Hindlimb muscle (tissue), 1 donor: ENCODE measurements around the gene HSD3B7. TPM values are rescaled to one million over a fixed set of nuclear protein-coding genes. Genes with fewer than 3 reads are reported as not detected.
"Not testable (repeated sequence)": the region's sequence is repeated elsewhere in the genome, so short reads cannot be mapped to it uniquely, and the experiment has no call there.

ENCODE experiments used
- DNase-seq: peaks from one replicate; pipeline ENCODE4 v3.0.0-alpha.2; 2013
- polyA plus RNA-seq: library from polyadenylated mRNA; unstranded; fragments of 120-200 nt; gene quantifications from one replicate; pipeline ENCODE4 v1.2.1, GENCODE V29; 2013; ENCODE audit not compliant: insufficient read length

HSD3B7 gene
- polyA plus RNA-seq, 1 donor, result 12.6 TPM

DNA sequence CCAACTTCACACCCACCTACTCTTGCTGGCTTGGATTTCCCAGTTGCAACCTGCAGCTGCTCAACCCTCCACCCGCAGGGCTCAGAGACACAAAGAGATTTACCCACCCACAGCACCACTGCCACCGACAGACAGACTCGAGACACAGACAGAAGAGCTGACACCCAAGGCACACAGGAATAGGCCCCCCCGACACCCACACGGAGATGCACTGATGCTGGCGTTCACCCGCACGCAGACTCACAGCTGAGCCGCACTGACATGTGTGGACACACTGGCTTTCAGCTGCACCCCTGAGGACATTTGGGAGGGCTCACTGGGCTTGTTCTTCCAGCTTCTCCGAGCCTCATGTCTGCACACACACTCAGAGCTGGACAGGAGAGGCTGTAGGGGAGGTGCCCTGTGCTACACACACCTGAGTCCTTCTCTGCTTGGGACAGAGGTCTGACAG is 17.3 kb downstream of the HSD3B7 start:
- no peak for DNase-seq

DNA sequence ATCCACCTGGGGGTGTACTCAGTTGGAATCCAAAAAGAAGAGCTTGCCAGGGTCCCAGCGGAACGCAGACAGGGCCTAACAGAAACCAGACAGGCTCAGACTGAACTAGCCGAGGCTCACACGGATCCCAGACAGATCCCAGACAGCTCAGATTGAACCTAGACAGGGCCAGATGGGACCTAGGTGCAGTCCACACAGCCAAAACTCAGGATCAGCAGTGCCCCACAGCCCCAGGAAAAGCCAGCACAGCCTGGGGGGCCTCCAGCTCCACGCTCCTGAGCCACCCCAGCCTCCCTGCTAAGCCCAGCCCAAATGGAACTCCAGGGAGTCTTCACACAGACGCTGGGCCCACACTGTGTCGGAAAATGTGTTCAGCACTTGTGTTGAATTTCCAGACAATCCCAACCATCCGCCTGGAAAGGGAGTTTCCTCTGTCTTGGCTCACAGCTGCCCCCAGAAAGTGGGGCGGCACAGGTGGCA is 17.9 kb downstream of the HSD3B7 start:
- DNase-seq, result no peak

DNA sequence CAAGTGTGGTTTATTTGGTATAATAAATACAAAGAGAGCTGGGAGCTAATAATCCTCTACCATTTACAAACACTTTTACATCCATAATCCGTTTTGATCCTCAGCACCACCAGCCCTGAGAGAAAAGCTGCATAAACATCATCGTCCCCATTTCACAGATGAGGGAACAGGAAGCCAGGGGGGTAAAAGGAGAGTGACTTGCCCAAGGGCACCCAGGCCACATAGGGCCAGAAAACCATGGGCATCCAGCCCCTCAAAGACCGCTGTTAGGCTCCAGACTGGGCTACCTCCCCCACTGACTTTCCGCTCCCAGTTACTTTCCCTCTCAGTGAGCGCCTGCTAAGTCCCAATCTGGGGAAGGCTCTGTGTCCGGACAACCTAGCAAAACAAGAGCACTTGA is 18.7 kb downstream of the HSD3B7 start:
- DNase-seq, result no peak

DNA sequence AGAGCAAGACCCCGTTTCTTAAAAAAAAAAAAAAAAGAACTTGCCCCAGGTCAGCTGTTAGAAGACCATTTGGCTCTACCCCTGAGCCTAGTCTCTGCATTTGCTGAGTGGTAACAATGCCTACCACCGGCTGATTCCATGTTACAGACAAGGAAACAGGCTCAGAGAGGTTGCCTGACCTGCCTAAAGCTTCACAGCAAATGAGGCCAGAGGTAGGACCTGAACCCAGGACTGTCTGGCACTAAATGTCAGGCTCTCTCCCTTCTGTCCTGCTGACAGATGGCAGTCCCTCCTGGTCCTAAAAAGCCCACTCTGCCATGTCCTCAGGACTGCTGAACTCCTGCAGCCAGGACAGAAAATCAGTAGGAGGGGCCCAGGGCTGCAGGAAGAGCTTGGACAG is 19.7 kb downstream of the HSD3B7 start:
- DNase-seq, result no peak

DNA sequence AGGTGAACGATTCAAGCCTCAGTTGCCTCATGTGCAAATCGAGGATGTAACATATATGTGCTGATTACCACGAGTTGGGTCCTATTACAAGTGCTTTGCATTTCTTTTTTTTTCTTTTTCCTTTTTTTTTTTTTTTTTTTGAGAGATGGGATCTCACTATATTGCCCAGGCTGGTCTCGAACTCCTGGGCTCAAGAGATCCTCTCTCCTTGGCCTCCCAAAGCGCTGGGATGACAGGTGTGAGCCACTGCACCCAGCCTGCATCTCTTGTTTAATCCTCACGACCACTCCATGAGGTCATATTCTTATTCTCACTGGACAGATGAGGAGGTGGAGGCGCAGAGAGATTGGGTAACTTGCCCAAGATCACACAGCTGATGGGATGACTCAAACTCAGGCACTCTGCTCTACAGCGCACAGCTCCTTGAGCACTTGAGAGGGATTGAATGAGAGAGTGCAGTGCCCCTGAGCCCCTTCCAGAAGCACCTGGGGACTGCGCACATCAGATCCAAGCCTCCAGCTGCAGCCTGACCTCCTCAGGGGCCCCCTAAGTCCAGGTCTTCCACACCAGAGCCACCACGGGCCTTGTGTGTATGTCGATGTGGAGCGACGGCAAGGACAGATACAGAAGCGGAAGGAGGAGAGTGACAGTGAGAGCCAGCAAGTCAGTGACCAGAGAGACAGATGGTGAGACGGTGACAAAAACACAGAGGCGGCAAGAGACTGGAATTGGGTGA is 20.5 kb downstream of the HSD3B7 start:
- no peak for DNase-seq

DNA sequence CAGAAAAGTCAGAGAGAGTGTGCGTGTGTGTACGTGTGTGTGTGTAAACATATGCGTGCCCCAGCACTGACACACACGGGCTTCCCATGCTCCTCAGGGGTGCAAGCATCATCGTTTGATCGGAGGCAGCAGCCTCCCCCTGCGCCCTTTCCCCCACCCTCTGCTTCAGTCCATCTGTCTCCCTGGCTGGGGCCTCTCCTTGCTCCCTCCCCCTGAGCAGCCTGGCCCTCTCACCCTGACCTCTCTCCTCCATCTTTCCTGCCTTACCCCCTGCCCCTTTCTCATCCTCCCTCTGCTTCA is 21.0 kb downstream of the HSD3B7 start:
- DNase-seq, result no peak

DNA sequence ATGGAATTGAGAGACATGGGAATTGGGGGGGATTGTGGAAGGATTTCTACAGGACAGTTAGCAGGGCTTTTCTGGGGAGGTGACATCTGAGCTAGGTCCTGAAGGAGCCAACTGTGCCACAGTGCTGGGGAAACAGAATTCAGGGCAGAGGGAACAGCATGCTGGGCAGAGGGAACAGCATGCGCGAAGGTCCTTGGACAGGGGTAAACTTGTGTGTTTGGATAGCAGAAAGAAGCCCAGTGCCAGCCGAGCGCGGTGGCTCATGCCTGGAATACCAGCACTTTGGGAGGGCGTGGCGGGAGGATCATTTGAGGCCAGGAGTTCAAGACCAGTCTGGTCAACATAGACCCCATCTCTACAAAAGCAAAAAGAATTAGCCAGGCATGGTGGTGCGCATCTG is 21.6 kb downstream of the HSD3B7 start:
- DNase-seq, result no peak

DNA sequence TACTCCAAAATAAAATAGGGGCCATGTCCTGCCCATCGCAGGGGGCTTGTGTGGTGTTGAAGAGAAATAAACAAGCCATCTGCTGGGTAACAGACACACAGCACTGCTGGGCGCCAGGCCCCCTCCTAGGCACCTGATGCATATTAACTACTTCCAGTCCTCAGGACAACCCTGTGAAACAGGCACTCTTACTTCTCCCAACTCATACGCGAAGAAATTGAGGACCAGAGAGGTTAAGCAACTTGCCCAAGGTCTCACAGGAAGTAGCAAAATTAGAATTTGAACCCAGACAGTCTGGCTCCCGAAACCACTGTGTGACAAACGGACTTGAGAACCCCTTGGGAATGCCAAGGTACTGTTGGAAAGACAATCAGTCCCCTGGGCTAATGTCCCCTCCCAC is 22.7 kb downstream of the HSD3B7 start:
- DNase-seq, result no peak

DNA sequence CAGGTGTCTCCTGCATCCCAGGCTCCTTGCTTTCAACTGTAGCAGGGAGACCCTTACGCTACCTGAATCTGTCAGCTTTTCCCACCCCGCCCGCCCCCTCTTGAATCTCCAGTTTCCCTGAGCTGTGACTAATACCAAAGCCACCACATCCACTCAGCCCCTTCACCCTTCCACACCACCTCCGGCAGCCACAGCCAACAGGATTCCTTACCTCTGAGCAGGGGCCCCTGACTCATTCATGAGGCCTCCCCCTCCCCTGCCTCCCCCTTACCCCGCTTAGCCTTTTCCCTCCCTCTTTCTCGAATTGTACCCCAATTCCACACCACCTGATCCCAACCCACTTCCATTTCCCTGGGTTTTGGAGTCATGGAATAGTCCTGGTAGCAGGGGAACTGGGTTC is 23.1 kb downstream of the HSD3B7 start:
- DNase-seq, result no peak

DNA sequence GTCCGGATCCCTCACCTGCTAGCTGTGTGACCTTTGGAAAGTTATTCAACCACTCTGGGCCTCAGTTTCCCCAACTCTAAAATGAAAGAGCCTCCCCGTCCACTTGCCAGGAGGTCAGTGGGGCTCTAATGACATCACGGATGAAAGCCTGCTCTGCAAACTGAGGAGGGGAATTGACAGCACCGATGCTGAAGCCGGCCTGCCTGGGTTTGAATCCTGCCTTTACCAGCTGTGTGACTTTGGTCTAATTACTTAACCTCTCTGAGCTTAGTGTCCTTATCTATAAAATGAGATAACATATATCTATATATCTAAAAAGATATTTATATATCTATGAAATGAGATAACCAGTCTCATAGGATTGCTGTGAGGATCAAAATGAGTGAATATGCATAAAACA is 23.5 kb downstream of the HSD3B7 start:
- no peak for DNase-seq

DNA sequence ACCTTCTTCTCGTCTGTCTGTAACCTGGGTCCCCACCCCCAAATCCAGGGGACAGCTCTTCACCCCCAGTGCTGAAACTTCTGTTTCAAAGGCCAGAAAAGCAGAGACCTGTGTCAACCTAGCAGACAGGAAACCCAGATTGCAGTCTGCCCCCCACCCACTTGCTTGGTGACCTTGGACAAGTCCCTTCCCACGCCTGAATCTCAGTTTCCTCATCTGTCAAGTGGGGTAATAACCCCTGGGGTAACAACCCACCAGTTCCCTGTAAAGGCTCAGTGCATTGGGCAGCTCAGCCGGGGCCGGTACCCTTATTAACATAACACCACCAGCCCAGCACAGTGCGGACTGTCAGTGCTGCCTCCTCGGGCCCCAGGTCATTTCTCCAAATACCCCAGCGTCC is 24.1 kb downstream of the HSD3B7 start:
- no peak for DNase-seq

DNA sequence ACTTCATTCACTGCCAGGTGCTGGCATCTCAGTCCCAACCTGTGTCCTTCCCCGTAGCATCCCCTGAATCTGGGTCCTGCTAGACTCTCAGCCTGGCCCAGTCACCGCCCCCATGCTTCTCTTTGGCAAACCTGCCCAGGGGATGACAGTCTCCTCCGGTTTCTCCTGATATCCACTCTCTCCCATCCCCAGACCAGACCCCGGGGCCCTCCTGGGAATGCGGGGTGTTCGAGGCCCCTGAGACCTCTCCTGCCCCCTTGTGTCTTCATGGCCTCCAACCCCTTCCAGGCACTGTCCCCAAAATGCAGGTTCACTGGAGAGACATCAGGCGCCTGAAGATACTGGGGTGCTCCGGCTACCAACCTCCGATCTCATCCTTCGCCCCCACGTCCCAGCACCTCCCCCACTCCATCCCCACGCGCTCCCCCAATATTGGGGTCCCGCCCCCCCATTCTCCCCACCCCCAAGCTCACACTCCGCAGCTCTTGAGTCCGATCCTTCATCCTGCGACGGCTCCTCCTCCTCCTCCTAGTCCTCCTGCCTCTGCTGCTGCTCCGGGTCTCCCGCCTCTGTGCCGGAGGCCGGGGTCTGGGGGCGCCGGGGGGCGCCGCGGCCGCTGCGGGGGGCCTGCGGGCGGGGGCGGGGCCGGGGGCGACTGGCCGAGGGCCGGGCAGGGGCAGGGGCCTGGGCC is 25.0 kb downstream of the HSD3B7 start:
- no peak for DNase-seq

DNA sequence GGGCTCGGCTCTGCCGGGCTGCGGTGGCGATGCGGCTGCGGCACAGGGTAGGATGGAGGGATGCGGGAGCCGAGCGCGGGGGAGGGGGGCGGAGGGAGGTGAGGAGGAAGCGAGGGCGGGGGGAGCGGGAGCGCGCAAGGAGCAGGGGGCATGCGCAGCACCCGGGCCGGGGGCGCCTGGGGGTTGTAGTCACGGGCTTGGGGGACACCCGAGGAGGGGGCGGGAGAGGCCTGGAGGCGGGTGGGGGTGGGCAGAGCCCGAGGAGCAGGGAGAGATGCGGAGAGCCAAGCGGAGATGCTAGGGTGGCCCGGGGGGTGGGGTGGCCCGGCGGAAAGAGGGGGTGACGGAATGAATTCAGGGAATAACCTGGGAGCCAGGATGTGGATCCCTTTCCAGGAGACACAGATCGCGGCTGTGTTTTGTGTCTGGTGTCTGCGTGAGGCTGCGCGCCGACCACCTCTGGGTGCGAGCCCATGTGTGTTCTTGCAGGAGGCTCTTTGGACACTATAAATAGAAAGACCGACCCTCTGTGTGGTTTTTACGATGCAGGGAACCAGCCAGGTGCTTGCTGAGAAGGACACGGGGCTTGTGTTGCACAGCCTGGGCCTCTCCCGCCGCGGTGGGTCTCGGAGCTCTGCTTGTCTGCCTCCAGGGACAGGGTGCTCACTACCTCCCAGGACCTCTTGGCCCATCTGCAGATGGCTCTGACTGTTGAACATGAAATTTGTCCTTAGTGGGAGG is 25.7 kb downstream of the HSD3B7 start, which contains the start of gene STX1B:
TSS of gene STX1B (minus strand) at position 54 of the 741 bp plus-strand sequence. CDS start 242 bp downstream, outside the sequence.
- DNase-seq, result peak; percentile 65

DNA sequence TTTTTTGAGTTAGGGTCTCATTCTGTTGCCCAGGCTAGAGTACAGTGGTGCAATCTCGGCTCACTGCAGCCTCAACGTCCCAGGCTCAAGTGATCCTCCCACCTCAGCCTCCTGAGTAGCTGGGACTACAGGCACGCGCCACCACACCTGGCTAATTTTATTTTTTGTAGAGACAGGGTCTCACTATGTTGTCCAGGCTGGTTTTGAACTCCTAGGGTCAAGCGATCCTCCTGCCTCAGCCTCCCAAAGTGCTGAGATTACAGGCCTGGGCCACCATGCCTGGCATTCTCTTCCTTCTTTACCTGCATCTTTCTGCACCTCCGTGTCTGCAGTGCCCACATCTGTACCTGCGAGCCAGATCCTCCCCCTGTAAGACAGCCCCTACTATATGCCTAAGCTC is 26.8 kb downstream of the HSD3B7 start:
- not testable (repeated sequence) for DNase-seq

DNA sequence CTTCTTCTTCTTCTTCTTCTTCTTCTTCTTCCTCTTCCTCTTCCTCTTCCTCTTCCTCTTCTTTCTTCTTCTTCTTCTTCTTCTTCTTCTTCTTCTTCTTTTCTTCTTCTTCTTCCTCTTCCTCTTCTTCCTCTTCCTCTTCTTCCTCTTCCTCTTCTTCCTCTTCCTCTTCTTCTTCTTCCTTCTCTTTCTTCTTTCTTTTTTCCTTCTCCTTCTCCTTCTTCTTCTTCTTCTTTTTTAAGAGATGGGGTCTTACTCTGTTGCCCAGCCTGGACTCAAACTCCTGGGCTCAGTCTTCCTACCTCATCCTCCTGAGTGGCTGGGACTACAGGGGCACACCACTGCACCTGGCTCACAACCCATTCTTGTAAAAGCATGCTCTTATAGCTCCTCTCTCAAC is 28.3 kb downstream of the HSD3B7 start:
- DNase-seq, result not testable (repeated sequence)

DNA sequence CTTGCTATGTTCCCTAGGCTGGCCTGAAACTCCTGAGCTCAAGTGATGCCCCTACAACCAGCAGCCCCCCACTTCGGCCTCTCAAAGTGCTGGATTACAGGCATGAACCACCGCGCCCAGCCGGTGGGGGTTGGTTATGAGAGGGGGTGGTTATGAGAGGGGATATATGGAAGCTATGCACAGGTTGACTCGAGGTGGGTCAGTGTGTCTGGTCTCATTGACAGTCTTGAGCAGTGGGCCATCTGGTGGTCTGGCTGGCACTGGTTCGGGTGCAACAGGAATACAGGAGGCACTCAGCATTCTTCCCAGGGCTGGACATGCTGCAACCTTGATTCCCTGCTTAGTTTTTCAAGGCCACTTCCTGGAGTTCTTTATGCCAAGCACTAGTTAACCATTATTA is 31.0 kb downstream of the HSD3B7 start:
- no peak for DNase-seq

DNA sequence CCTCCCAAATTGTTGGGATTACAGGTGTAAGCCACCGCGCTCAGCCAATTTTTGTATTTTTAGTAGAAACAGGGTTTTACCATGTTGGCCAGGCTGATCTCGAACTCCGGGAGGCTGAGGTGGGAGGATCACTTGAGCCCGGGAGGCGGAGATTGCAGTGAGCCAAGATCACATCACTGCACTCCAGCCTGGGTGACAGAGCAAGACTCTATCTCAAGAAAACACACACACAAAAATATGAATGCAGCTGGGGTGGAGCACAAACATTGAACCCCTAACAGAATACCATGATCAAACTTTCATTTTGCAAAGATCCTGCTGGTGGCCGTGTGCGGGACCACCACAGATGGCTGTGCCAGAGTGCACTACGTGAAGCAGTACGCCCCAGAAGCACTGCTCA is 32.7 kb downstream of the HSD3B7 start:
- not testable (repeated sequence) for DNase-seq

DNA sequence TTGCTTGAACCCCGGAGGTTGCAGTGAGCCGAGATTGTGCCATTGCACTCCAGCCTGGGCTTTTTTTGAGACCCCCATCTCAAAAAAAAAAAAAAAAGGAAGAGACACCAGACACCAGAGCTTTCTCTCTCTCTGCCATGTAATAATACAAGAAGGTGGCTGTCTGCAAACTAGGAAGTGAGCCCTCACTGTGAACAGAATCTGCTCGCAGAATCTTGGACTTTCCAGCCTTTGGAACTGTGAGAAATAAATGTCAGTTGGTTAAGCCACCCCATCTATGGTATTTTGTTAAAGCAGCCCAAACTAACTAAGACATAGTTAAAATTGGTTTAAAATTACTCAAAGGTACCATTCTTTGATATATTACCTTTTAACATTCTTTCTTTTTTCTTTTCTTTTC is 35.5 kb downstream of the HSD3B7 start:
- DNase-seq, result no peak

DNA sequence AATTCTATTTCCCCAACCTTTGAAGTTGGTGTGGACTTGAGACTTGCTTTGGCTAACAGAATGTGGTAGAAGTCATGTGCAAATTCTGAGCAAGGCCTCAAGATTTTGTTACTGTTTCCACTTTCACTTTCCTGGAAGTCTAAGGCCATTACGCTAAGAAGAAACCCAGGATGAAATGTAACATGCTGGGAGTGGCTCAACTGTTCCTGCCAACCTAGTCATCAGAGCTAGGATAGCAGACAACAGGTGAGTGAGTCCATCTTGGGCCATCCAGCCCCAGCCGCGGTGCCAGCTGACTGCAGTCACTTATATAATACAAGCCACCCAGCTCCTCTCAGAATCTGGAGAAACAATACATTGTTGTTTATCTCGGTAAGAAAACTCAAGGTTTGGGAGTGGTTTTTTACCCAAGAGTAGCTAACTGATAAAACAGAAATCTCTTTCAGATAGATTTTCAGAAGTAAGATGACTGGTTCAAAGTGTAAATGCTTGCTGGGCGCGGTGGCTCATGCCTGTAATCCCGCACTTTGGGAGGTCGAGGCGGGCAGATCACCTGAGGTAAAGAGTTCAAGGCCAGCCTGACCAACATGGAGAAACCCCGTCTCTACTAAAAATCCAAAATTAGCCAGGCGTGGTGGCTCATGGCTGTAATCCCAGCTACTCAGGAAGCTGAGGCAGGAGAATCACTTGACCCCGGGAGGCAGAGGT is 37.7 kb downstream of the HSD3B7 start:
- no peak for DNase-seq

DNA sequence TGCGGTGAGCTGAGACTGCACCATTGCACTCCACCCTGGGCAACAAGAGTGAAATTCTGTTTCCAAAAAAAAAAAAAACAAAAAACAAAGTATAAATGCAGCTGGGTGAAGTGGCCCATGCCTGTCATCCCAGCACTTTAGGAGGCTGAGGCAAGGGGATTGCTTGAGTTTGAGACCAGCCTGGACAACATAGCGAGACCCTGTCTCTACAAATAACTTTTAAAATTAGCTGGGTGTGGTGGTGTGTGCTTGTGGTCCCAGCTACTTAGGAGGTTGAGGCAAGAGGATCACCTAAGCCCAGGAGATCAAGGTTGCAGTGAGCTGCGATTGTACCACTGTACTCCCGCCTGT is 38.2 kb downstream of the HSD3B7 start:
- DNase-seq, result no peak

DNA sequence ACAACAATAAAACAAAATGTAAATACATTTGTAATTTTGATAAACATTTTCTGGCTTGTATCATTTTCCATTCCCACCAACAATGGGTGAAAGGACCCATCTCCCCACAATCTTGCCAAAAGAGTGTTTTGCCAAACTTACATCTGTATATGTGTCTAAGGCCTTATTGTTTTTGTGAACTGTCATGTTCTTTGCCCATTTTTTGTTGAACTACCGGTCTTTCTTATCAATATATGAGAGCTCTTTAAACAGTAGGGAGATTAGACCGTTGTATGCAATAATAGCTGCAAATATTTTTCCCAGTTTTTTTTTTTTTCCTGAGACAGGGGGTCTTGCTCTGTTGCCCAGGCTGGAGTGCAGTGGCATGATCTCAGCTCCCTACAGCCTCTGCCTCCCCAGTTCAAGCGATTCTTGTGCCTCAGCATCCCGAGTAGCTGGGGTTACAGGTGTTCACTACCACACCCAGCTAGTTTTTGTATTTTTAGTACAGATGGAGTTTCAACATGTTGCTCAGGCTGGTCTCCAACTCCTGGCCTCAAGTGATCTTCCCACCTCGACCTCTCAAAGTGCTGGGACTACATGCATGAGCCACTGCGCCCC is 38.7 kb downstream of the HSD3B7 start:
- DNase-seq, result no peak

DNA sequence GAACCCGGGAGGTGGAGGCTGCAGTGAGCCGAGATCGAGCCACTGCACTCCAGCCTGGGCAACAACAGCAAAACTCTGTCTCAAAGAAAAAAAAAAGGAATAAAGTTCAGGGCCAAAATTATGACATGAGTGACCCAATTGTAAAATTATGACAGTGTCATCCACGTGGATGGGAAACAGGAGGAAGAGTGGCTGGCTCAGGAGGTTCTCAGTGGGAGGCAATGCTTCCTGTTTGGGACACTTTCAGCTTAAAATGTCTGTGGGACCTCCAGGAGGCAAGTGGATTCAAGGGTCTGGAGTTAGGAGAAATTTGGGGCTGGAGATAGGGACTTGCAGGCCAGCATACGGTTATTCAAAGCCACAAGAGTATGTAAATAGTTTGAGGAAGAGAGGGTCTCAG is 40.3 kb downstream of the HSD3B7 start:
- no peak for DNase-seq

DNA sequence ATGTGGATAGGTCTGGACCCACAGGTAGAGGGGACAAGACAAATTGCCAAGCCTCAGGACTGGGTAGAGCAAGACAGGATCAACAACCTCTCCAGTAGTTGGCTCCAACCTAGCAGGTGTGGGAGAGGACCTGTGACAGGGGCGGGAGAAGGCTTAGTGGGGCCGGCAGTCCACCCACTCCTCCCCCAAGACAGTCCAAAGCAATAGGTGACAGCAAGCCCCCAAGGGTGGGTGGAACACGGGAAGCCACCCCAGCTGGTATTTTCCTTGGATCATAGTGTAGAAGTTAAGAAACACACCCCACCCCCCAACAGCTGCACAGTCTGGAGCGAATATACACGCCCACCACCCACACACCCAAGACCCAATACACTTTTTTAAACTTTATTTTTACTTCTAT is 44.3 kb downstream of the HSD3B7 start:
- no peak for DNase-seq
